GM18520 (cell line): ENCODE results near the gene CCR7.
"Not testable (repeated sequence)": the region's sequence is repeated elsewhere in the genome, so short reads cannot be mapped to it uniquely, and the experiment has no call there.

Source experiments
- ATAC-seq: cut with Tn5 transposase; IDR thresholded peaks from one replicate; pipeline ENCODE4 v1.9.1; 2021; ENCODE audit not compliant: unreplicated experiment

CCR7 gene

GRCh38 chr17:40597556-40598300 is 32.5 kb upstream of the CCR7 start:
- no peak for ATAC-seq

GRCh38 chr17:40597156-40597555 is 31.9 kb upstream of the CCR7 start:
- no peak for ATAC-seq

DNA sequence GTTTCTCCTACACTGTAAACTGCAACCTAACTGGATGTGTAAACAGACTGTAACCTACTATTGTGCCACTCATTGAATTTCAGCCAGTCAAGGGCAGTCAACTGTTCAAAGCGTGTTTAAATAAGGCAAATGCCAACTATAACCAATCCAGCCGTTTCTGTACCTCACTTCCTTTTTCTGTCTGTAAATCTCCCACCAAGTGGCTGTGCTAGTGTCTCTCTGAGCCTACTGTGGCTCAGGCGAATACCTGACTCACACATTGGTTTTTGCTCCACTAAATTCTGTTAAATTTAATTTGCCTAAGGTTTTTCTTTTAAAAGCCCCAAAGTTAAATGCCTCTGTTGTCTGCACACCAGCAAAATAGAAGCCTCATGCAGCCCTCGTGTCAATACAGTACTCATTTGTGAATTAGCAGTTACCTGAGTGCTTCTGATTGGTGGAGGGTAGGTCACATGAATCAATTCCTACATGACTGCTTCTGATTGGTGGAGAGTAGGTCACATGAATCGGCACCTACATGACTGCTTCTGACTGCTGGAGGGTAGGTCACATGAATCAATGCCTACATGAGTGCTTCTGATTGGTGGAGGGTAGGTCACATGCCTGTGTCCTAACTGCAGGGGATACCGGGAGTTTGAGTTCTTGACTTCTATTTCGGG is 31.1 kb upstream of the CCR7 start:
- no peak for ATAC-seq

DNA sequence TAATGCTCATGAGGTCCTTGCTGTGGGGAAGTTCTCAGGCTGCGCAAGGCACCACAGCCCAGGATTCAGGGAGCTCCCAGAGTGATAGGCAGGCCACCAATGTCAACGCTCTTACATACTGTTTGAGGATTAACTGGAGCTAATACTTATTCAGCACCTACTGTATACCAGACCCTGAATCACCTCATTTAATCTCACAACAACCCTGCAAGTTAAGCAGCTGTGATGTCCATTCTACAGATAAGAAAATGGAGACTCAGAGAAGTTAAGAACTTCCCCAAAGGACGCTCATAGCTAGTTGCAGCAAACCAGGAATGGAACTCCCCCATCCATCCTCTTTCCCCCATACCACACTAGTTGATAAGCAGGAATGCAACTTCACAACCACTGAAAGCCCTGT is 25.5 kb upstream of the CCR7 start:
- no peak for ATAC-seq

DNA sequence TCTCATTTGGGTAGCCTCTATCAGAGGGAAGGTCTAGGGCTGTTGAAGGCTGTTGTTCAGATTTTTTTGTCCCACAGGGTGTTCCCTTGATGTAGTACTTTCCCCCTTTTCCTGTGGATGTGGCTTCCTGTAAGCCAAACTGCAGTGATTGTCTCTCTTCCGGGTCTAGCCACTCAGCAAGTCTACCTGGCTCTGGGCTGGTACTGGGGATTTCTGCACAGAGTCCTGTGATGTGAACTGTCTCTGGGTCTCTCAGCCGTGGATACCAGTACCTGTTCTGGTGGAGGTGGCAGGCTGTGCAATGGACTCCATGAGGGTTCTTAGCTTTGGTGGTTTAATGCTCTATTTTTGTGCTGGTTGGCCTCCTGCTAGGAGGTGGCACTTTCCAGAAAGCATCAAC is 23.3 kb upstream of the CCR7 start:
- ATAC-seq = no peak

DNA sequence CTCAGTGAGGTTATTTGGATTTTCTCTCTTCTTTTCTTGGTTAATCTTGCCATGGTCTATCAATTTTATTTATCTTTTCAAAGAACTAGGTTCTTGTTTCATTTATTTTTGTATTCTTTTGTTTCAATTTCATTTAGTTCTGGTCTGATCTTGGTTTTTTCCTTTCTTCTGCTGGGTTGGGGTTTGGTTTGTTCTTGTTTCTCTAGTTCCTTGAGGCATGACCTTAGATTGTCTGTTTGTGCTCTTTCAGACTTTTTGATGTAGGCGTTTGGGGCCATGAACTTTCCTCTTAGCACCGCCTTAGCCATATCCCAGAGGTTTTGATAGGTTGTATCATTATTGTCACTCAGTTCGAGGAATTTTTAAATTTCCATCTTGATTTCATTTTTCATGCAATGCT is 21.0 kb upstream of the CCR7 start:
- ATAC-seq = not testable (repeated sequence)

DNA sequence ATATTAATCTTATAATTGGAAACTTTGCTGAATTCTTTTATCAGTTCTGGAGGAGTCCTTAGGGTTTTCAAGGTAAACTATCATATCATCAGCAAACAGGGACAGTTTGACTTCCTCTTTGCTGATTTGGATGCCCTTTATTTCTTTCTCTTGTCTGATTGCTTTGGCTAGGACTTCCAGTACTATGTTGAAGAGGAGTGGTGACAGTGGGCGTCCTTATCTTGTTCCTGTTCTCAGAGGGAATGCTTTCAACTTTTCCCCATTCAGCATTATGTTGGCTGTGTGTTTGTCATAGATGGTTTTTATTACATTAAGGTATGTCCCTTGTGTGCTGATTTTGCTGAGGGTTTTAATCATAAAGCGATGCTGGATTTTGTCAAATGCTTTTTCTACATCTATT is 19.7 kb upstream of the CCR7 start:
- ATAC-seq = not testable (repeated sequence)

- ATAC-seq = peak; percentile 89
Measured at GRCh38 chr17:40582328-40582901, 17.1 kb upstream of the CCR7 start.

DNA sequence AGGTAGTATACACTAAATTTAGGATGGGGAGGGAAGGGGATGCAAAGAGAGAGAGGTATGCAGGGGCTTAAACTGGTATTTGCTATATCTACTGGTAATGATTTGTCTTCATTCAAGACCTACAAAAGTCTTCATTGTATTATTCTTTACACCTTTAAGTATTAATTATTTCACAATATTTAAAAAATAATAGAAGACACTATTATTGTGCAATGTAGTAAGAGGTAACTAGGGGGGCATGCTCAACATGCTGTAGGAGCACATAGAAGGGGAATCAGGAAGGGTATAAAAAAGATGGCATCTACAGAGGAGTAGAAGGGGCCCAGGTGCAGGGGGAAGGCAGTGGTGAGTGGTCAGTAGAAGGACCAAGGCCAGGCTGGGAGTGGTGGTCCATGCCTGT is 14.9 kb upstream of the CCR7 start:
- no peak for ATAC-seq

- no peak for ATAC-seq
Measured at GRCh38 chr17:40579471-40579870, 14.2 kb upstream of the CCR7 start.

GRCh38 chr17:40577611-40578065 is 12.4 kb upstream of the CCR7 start:
- ATAC-seq = peak; percentile 29

GRCh38 chr17:40576113-40576740 is 11.0 kb upstream of the CCR7 start:
- no peak for ATAC-seq

DNA sequence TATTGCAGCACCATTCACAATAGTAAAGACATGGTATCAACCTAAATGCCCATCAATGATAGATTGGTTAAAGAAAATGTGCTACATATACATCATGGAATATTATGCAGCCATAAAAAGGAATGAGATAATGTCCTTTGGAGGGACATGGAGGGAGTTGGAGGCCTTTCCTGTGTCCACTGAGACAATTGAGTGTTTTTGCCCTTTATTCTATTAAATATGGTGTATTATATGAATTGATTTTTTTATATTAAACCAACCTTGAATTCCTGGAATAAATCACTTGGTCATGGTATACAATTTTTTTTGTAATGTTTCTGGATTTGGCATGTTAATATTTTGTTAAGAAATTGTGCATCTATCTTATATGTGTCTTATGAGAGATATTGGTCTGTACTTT is 9.0 kb upstream of the CCR7 start:
- ATAC-seq = no peak

DNA sequence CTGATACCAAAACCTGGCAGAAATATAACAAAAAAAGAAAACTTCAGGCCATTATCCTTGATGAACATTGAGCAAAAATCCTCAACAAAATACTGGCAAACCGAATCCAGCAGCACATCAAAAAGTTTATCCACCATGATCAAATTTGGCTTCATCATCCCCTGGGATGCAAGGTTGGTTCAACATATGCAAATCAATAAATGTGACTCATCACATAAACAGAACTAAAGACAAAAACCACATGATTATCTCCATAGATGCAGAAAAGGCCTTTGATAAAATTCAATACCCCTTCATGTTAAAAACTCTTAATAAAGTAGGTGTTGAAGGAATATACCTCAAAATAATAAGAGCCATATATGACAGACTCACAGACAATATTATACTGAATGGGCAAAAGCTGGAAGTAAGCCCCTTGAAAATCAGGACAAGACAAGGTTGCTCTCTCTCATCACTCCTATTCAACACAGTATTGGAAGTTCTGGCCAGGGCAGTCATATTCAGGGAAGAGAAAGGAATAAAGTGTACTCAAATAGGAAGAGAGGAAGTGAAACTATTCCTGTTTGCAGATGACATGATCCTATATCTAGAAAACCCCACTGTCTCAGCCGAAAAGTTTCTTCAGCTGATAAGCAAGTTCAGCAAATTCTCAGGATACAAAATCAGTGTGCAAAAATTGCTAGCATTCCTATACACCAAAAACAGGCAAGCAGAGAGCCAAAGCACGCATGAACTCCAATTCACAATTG is 7.1 kb upstream of the CCR7 start:
- ATAC-seq = not testable (repeated sequence)

GRCh38 chr17:40568074-40568836 is 3.0 kb upstream of the CCR7 start:
- ATAC-seq = no peak

DNA sequence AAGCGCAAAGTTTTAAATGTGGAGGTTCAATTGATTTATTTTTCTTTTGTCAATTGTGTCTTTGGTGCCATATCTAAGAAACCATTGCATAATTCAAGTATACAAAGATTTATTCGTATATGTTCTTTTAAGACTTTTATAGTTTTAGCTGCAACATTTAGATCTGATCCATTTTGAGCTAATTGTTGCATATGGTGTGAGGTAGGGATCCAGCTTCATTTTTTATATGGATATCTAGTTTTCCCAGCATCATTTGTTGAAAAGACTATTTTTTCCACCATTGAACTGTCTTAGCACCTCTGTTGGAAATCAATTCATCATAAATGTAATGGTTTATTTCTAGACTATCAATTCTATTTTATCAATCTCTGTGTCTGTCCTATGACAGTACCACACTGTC is 2.1 kb upstream of the CCR7 start:
- ATAC-seq = no peak

DNA sequence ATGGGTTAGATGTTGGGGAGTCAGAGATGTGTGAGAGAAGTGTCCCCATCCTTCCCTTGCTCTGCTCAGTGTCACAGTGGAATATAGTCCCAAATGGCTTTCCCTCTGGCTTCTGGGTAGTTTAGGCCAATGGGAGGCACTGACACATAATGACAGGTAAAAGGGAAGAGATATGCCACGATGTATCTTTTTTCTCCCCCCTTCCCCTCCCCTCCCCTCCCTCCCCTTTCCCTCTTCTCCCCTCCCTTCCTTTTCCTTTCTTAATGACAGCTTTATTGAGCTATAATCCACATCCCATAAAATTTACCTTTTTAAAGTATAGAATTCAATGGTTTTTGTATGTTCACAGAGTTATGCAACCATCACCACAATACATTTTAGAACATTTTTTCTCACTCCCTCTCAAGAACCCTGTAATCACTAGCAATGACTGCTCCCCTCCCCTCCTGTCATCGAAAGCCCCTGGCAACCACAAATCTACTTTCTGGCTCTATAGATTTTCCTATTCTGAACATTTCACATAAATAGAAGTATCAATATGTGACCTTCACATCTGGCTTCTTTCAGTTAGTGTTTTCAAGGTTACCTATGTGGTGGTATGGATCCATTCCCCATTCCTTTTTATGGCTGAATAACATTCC is 617 bp upstream of the CCR7 start:
- no peak for ATAC-seq

DNA sequence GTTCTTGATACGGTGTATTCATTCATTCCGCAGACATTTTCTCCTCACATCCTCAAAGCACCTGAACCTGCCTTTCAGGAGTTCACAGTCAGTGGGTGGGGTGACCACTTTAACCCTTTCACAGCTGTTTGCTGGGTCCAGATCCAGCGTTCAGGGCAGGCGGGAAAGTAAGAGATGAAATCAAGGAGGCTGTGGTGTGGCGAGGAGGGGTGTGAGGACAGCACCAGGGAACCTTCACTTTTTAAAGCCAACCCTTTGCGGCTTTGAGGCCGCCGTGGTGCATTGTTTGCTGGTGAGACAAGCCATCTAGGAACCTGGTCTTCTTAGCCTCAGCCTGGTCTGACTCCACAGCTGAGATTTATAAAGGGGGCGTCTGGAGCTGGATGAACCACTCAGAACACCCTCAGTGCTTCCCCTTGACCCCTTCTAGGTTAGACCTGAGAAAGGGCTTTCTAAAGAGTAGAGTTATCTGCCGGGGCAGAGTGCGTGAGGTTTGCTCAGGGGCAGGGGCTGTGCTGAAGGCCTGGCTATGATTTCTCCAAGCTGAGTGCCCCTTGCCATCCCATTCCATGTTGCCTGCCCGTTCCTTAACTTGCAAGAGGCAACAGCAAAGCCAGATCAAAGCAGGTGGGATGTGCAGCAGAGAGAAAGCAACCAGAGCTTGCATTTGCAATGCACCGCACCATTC is 933 bp downstream of the CCR7 start:
- ATAC-seq = no peak
